Neural cell (in vitro differentiated cells): Measurements from ENCODE around the gene MUL1. TPM values are rescaled to one million over a fixed set of nuclear protein-coding genes. Genes with fewer than 3 reads are reported as not detected.

Experiments used
- H2AFZ ChIP-seq: fragments of 200-600, 300-800 bp; sonication (generic), shearing (Covaris generic); 2 replicates; pipeline ENCODE4 v1.6.0; 2014; ENCODE audit warnings: low read depth, mild to moderate bottlenecking, antibody characterized with exemption, low read length, moderate library complexity
- H3F3A ChIP-seq: fragments of 200-600 bp; shearing (Covaris generic); 2 replicates; pipeline ENCODE4 v1.6.1; 2016; ENCODE audit warnings: mild to moderate bottlenecking, moderate library complexity, mixed read lengths, antibody characterized with exemption, low read length; ENCODE audit not compliant: insufficient read depth, poor library complexity, severe bottlenecking
- H3K27ac ChIP-seq: fragments of 200-600, 300-800 bp; sonication (generic), shearing (Covaris generic); 2 replicates; pipeline ENCODE4 v1.5.1; 2014; ENCODE audit warnings: mild to moderate bottlenecking, low read length, moderate library complexity
- H3K27me3 ChIP-seq: fragments of 300-800, 200-600 bp; sonication (generic), shearing (Covaris generic); 2 replicates; pipeline ENCODE4 v1.6.0; 2014; ENCODE audit warnings: mild to moderate bottlenecking, low read depth, low read length, moderate library complexity; ENCODE audit not compliant: insufficient read depth
- H3K36me3 ChIP-seq: fragments of 300-800, 200-600 bp; sonication (generic), shearing (Covaris generic); 2 replicates; pipeline ENCODE4 v1.5.1; 2014; ENCODE audit warnings: mild to moderate bottlenecking, antibody characterized with exemption, low read length, moderate library complexity; ENCODE audit not compliant: insufficient read depth
- H3K4me2 ChIP-seq: fragments of 300-800, 200-600 bp; sonication (generic), shearing (Covaris generic); 2 replicates; pipeline ENCODE4 v1.6.0; 2014; ENCODE audit warnings: mild to moderate bottlenecking, low read length
- H3K4me3 ChIP-seq: fragments of 300-800, 200-600 bp; sonication (generic), shearing (Covaris generic); 2 replicates; pipeline ENCODE4 v1.5.1; 2014; ENCODE audit warnings: mild to moderate bottlenecking, low read length, moderate library complexity
- H3K79me2 ChIP-seq: fragments of 200-600 bp; shearing (Covaris generic); replicated peaks from 2 replicates; pipeline ENCODE4 v1.6.0; 2014; ENCODE audit warnings: mild to moderate bottlenecking, low read length, moderate library complexity; ENCODE audit not compliant: insufficient read depth
- H3K9ac ChIP-seq: fragments of 300-800, 200-600 bp; sonication (generic), shearing (Covaris generic); 2 replicates; pipeline ENCODE4 v1.6.1; 2016; ENCODE audit warnings: mild to moderate bottlenecking, low read length, mixed read lengths
- H3K9me2 ChIP-seq: fragments of 200-600 bp; shearing (Covaris generic); 2 replicates; pipeline ENCODE4 v1.6.1; 2016; ENCODE audit warnings: mild to moderate bottlenecking, low read length, mixed read lengths; ENCODE audit not compliant: insufficient read depth
- H3K9me3 ChIP-seq: fragments of 200-600, 300-800 bp; sonication (generic), shearing (Covaris generic); 2 replicates; pipeline ENCODE4 v1.6.1; 2016; ENCODE audit warnings: mild to moderate bottlenecking, mixed run types, low read length, moderate library complexity, mixed read lengths
- H4K20me1 ChIP-seq: fragments of 200-600 bp; shearing (Covaris generic); 2 replicates; pipeline ENCODE4 v1.6.1; 2016; ENCODE audit warnings: mild to moderate bottlenecking, mixed run types; ENCODE audit not compliant: insufficient read depth
- EP300 ChIP-seq: fragments of 450-650 bp; conservative IDR thresholded peaks from 2 replicates; pipeline ENCODE4 v1.6.1; 2014; ENCODE audit warnings: antibody characterized with exemption, mild to moderate bottlenecking, moderate library complexity; ENCODE audit not compliant: poor library complexity, severe bottlenecking
- EZH2 ChIP-seq: fragments of 200-600, 300-800 bp; shearing (Covaris generic), sonication (generic); IDR thresholded peaks from 2 replicates; pipeline ENCODE4 v1.6.1; 2014; ENCODE audit warnings: antibody characterized with exemption, low read length, borderline replicate concordance, mild to moderate bottlenecking; ENCODE audit not compliant: insufficient read depth, poor library complexity, severe bottlenecking
- MXI1 ChIP-seq: fragments of 450-650 bp; conservative IDR thresholded peaks from 2 replicates; pipeline ENCODE4 v1.6.1; 2014; ENCODE audit warnings: antibody characterized with exemption, mild to moderate bottlenecking; ENCODE audit not compliant: poor library complexity, severe bottlenecking
- POLR2AphosphoS5 ChIP-seq: IDR thresholded peaks from 2 replicates; pipeline ENCODE4 v1.6.1; 2012
- RAD21 ChIP-seq: fragments of 450-650 bp; conservative IDR thresholded peaks from 2 replicates; pipeline ENCODE4 v1.6.1; 2014; ENCODE audit warnings: antibody characterized with exemption, mild to moderate bottlenecking, moderate library complexity
- SMC3 ChIP-seq: fragments of 450-650 bp; conservative IDR thresholded peaks from 2 replicates; pipeline ENCODE4 v1.6.1; 2014; ENCODE audit warnings: antibody characterized with exemption, mild to moderate bottlenecking, moderate library complexity; ENCODE audit not compliant: poor library complexity
- TAF1 ChIP-seq: IDR thresholded peaks from 2 replicates; pipeline ENCODE4 v1.6.1; 2012; ENCODE audit warnings: low read depth
- polyA plus RNA-seq: library from polyadenylated mRNA; depleted of rRNA; stranded (reverse); fragments of >200 nt; gene quantifications from 2 replicates; pipeline ENCODE4 v1.2.3, GENCODE V29; 2014
- TF ChIP-seq, protein P1 (sequence below): fragments of 450-650 bp; IDR thresholded peaks from 2 replicates; pipeline ENCODE4 v1.5.1; 2014; ENCODE audit warnings: antibody characterized with exemption, mild to moderate bottlenecking, moderate library complexity; ENCODE audit not compliant: poor library complexity, severe bottlenecking

MUL1 gene
- polyA plus RNA-seq, 1 donor from 2014 or later: 13.5 TPM

DNA sequence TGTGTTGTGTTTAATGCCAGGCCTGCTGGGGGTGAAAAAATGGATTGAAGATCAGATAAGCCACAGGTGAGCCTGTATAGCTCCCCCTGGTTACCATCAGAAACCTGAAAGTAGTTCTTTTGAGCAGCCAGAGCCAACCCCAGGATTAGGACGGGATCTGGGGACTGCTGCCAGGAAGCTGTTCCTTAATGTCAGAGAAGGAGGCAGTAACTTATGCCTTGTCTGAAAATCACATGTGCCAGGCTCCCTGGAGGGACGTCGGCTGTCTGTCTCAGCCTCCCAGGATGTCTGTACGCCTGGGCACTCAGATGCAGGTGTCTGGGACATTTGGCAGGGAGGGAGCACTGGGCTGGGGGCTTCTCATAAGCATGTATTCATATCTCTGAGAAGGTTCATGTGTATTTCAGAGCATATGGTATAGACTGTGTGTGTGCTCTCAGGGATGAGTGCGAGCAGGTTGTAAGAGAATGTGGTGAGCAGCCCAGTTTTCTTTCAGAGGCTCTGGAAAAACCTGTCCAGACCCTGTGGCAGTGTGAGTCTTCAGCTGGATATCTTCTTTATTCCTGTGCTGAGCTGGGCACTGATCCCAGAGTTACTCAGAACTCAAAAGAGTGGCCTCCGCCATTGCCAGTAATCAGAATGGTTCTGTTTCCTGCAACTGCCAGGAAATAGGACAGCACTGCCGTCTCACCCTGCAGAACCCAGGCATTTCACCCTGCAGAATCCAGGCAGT lies 47.2 kb upstream of the MUL1 start:
- H3K9me2 ChIP-seq: no peaks in the 10 kb centered on the region
- peak overlapping the region; percentile 71 for H3K4me3 ChIP-seq
- no peaks in the 10 kb centered on the region for H3F3A ChIP-seq
- no peak overlapping the region for H3K27ac ChIP-seq
- H3K4me2 ChIP-seq: no peak overlapping the region
- H2AFZ ChIP-seq: no peak overlapping the region
- H4K20me1 ChIP-seq: no peaks in the 10 kb centered on the region
- H3K27me3 ChIP-seq: peaks cover 37% of the 10 kb centered on the region
- H3K36me3 ChIP-seq: no peaks in the 10 kb centered on the region
- H3K79me2 ChIP-seq: no peaks in the 10 kb centered on the region
- TF ChIP-seq RAD21: no peak
- TF ChIP-seq MXI1: no peak
- no peak for TF ChIP-seq EZH2
- TF ChIP-seq, protein P1, sequence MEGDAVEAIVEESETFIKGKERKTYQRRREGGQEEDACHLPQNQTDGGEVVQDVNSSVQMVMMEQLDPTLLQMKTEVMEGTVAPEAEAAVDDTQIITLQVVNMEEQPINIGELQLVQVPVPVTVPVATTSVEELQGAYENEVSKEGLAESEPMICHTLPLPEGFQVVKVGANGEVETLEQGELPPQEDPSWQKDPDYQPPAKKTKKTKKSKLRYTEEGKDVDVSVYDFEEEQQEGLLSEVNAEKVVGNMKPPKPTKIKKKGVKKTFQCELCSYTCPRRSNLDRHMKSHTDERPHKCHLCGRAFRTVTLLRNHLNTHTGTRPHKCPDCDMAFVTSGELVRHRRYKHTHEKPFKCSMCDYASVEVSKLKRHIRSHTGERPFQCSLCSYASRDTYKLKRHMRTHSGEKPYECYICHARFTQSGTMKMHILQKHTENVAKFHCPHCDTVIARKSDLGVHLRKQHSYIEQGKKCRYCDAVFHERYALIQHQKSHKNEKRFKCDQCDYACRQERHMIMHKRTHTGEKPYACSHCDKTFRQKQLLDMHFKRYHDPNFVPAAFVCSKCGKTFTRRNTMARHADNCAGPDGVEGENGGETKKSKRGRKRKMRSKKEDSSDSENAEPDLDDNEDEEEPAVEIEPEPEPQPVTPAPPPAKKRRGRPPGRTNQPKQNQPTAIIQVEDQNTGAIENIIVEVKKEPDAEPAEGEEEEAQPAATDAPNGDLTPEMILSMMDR: no peak
- no peak for TF ChIP-seq EP300
- no peak for TF ChIP-seq POLR2AphosphoS5
- TF ChIP-seq SMC3: no peak
- no peak overlapping the region for H3K9ac ChIP-seq
- H3K9me3 ChIP-seq: no peaks in the 10 kb centered on the region

DNA sequence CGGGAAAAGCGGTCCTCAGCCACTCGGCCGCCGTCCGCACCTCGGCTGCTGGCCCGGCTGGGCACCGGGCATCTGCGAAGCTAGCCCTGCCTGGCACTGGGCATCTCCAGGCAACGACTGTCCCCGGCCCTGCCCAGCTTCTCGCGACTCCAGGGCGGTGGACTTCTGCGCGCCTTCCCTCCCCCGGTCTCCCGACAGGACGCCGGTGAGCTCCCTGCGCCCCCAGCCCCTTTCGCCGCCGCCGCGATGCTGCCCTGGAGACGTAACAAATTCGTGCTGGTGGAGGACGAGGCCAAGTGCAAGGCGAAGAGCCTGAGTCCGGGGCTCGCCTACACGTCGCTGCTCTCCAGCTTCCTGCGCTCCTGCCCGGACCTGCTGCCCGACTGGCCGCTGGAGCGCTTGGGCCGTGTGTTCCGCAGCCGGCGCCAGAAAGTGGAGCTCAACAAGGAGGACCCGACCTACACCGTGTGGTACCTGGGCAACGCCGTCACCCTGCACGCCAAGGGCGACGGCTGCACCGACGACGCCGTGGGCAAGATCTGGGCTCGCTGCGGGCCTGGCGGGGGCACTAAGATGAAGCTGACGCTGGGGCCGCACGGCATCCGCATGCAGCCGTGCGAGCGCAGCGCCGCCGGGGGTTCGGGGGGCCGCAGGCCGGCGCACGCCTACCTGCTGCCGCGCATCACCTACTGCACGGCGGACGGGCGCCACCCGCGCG lies 44.9 kb upstream of the MUL1 start:
- Histone ChIP-seq H4K20me1 (no peaks in the 10 kb centered on the region), H3F3A (no peaks in the 10 kb centered on the region), H3K79me2 (no peaks in the 10 kb centered on the region), H3K9me3 (no peaks in the 10 kb centered on the region), H2AFZ (peak overlapping the region; percentile 33), H3K9me2 (no peaks in the 10 kb centered on the region), H3K9ac (peak overlapping the region; percentile 64), H3K4me3 (peak overlapping the region; percentile 71), H3K4me2 (no peak overlapping the region), H3K36me3 (no peaks in the 10 kb centered on the region), H3K27ac (no peak overlapping the region), H3K27me3 (peaks cover 37% of the 10 kb centered on the region)
- no peak for TF ChIP-seq TAF1
- peak; percentile 21 for TF ChIP-seq POLR2AphosphoS5
- TF ChIP-seq, protein P1: no peak
